ENCODE data around the gene FHOD1. TPM values are rescaled to one million over a fixed set of nuclear protein-coding genes. Genes with fewer than 3 reads are reported as not detected.

Gene FHOD1
- total and polyA plus RNA-seq, 12 donors = 11.6 to 71.1 (median 19.1) TPM

DNA sequence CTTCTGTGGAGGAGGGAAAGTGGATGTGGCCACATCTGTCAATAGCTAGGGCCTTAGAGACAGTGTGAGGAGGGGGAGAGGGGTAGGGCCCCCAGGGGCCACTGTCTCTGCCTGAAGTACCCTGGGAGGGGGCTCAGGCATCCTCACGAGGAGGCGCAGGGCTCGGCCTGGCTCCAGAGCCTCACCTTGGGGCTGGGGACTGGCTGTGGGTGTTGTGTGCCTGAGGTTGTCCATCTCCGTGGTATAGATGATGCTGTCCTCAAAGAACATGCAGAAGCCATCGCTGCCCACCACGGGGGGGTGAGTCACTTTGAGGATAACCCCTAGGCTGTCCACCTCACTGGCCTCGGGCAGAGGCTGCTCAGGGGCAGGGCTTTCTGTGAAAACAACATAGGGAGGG, 44.2 kb upstream of the FHOD1 start:
- TF ChIP-seq, protein P1, sequence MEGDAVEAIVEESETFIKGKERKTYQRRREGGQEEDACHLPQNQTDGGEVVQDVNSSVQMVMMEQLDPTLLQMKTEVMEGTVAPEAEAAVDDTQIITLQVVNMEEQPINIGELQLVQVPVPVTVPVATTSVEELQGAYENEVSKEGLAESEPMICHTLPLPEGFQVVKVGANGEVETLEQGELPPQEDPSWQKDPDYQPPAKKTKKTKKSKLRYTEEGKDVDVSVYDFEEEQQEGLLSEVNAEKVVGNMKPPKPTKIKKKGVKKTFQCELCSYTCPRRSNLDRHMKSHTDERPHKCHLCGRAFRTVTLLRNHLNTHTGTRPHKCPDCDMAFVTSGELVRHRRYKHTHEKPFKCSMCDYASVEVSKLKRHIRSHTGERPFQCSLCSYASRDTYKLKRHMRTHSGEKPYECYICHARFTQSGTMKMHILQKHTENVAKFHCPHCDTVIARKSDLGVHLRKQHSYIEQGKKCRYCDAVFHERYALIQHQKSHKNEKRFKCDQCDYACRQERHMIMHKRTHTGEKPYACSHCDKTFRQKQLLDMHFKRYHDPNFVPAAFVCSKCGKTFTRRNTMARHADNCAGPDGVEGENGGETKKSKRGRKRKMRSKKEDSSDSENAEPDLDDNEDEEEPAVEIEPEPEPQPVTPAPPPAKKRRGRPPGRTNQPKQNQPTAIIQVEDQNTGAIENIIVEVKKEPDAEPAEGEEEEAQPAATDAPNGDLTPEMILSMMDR (IDR thresholded peaks at IDR 0.05) = no peak
- WGBS, 2 donors = 78 to 84% methylated on average over 7 of the region's 7 CpGs
- ATAC-seq = no peak

DNA sequence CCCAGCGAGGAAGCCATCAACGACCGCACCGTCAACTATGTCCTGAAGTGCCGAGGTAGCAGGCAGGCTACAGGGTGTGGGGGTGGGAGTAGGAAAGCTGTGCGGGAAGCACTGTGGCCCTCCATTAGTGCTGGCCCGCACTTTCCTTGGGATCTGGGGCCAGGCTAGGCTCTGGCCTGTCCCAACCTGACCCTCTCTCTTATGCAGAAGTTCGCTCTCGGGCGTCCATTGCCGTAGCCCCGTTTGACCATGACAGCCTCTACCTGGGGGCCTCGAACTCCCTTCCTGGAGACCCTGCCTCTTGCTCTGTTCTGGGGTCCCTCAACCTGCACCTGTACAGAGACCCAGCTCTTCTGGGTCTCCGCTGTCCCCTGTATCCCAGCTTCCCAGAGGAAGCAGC, 40.7 kb upstream of the FHOD1 start:
- DNase-seq (no peak), ATAC-seq (no peak)
- WGBS, 2 donors = 93 to 95% methylated on average over 14 of the region's 14 CpGs
- no peaks in the 10 kb centered on the region for H3K36me3 ChIP-seq
- H3K4me1 ChIP-seq = no peaks in the 10 kb centered on the region
- H3K4me3 ChIP-seq = no peak overlapping the region
- H3K27me3 ChIP-seq = no peaks in the 10 kb centered on the region
- intact Hi-C loops (cut with DNase I) = loop anchor here in 1 of 10 donors (10.0 kb wide), 1 partner anchor 107 kb away; the partner anchor contains the start of gene TPPP3
- TF ChIP-seq, protein P1 (IDR thresholded peaks at IDR 0.05) = no peak
- H3K27ac ChIP-seq = no peak overlapping the region
- no peaks in the 10 kb centered on the region for H3K9me3 ChIP-seq

More for the DNA sequence above, 44.2 kb upstream of the FHOD1 start:
- Histone ChIP-seq H3K36me3 (no peaks in the 10 kb centered on the region), H3K27ac (no peak overlapping the region), H3K4me3 (no peak overlapping the region), H3K27me3 (no peaks in the 10 kb centered on the region), H3K9me3 (no peaks in the 10 kb centered on the region), H3K4me1 (no peaks in the 10 kb centered on the region)
- DNase-seq = no peak
- intact Hi-C loops (cut with DNase I) = no loop called here

DNA sequence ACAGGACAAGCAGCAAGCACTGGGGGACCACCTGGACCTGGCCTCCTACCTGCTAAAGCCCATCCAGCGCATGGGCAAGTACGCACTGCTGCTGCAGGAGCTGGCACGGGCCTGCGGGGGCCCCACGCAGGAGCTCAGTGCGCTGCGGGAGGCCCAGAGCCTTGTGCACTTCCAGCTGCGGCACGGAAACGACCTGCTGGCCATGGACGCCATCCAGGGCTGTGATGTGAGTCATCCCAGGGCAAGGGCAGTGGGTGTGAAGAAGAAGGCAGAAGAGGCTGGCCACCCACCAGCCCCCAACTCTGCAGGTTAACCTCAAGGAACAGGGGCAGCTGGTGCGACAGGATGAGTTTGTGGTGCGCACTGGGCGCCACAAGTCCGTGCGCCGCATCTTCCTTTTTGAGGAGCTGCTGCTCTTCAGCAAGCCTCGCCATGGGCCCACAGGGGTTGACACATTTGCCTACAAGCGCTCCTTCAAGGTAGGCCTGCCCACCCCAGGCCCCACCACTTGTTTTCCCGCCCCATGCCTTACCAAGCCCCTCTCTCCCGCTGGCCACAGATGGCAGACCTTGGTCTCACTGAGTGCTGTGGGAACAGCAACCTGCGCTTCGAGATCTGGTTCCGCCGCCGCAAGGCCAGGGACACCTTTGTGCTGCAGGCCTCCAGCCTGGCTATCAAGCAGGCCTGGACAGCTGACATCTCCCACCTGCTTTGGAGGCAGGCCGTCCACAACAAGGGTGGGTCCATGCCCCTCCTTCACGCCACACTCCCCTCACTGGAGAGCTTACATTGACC, 39.4 kb upstream of the FHOD1 start:
- H3K9me3 ChIP-seq = no peaks in the 10 kb centered on the region
- no peak overlapping the region for H3K27ac ChIP-seq
- WGBS, 2 donors = 92% methylated on average over 28 of the region's 28 CpGs
- no peaks in the 10 kb centered on the region for H3K36me3 ChIP-seq
- no peaks in the 10 kb centered on the region for H3K27me3 ChIP-seq
- H3K4me3 ChIP-seq = no peak overlapping the region
- ATAC-seq (no peak), DNase-seq (no peak)
- intact Hi-C loops (cut with DNase I) = loop anchor here in 1 of 10 donors (10.0 kb wide), 1 partner anchor 108 kb away; the partner anchor contains the start of gene TPPP3
- TF ChIP-seq, protein P1 (IDR thresholded peaks at IDR 0.05) = no peak
- H3K4me1 ChIP-seq = no peaks in the 10 kb centered on the region

DNA sequence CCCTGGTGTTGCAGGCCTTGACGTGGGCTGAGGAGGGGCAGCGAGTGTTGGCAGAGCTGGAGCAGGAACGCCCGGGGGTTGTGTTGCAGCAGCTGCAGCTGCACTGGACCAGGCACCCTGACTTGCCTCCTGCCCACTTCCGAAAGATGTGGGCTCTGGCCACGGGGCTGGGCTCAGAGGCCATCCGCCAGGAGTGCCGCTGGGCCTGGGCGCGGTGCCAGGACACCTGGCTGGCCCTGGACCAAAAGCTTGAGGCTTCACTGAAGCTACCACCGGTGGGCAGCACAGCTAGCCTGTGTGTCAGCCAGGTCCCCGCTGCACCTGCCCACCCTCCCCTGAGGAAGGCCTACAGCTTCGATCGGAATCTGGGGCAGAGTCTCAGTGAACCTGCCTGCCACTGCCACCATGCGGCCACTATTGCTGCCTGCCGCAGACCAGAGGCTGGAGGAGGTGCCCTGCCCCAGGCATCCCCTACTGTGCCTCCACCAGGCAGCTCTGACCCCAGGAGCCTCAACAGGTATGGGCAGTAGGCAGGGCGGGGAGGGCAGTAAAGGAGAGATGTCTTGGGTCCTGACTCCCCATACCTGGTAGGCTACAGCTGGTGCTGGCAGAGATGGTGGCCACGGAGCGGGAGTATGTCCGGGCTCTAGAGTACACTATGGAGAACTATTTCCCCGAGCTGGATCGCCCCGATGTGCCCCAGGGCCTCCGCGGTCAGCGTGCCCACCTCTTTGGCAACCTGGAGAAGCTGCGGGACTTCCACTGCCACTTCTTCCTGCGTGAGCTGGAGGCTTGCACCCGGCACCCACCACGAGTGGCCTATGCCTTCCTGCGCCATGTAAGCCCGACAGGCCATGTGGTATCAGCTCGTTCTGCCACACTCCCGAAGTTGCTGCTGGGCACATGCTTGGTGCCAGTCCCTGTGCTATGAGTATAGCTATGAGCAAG, 37.7 kb upstream of the FHOD1 start:
- H3K4me1 ChIP-seq = no peaks in the 10 kb centered on the region
- TF ChIP-seq, protein P1 (IDR thresholded peaks at IDR 0.05) = peak; percentile 17 to 63 (median 54)
- intact Hi-C loops (cut with DNase I) = loop anchor here in 1 of 10 donors (10.0 kb wide), 1 partner anchor 110 kb away; the partner anchor contains the start of gene TPPP3
- H3K4me3 ChIP-seq = no peak overlapping the region
- peak; percentile 23 to 40 for DNase-seq
- WGBS, 2 donors = 75 to 76% methylated on average over 34 of the region's 34 CpGs
- H3K36me3 ChIP-seq = no peaks in the 10 kb centered on the region
- no peaks in the 10 kb centered on the region for H3K27me3 ChIP-seq
- H3K9me3 ChIP-seq = no peaks in the 10 kb centered on the region
- H3K27ac ChIP-seq = no peak overlapping the region
- peak; percentile 47 to 78 (median 62) for ATAC-seq
